Natural killer cell (primary cell): ENCODE measurements around the gene ANKRD30B. TPM values are rescaled to one million over a fixed set of nuclear protein-coding genes. Genes with fewer than 3 reads are reported as not detected.
"Not testable (repeated sequence)": the region's sequence is repeated elsewhere in the genome, so short reads cannot be mapped to it uniquely, and the experiment has no call there.

ENCODE experiments used
- ATAC-seq, 3 donors: fragments of 150-1000 bp in 2 of 3; fragments of 200-7000 bp in 1 of 3; cut with Tn5 transposase; 1 replicate in 1 of 3; 2 replicates in 2 of 3; pipeline ENCODE4 v1.10.0; 2021; ENCODE audit warnings: mild to moderate bottlenecking in 2 of 3, moderate library complexity in 2 of 3
- DNase-seq, 2 donors: peaks; one replicate each; pipeline versions ENCODE4 v3.0.0 to v3.0.0-alpha.2; 2013 to 2021; ENCODE audit warnings: mixed read lengths in 1 of 2
- H3K27ac ChIP-seq: one replicate; pipeline ENCODE4 v1.5.1; 2013; ENCODE audit warnings: mild to moderate bottlenecking, low read length
- H3K27me3 ChIP-seq: one replicate; pipeline ENCODE4 v1.6.1; 2013; ENCODE audit warnings: low read length; ENCODE audit not compliant: control insufficient read depth, insufficient read depth
- H3K36me3 ChIP-seq: one replicate; pipeline ENCODE4 v1.6.1; 2013; ENCODE audit warnings: low read length; ENCODE audit not compliant: control insufficient read depth, insufficient read depth
- H3K4me1 ChIP-seq: one replicate; pipeline ENCODE4 v1.6.1; 2013; ENCODE audit warnings: low read length; ENCODE audit not compliant: control insufficient read depth, insufficient read depth
- H3K4me3 ChIP-seq: one replicate; pipeline ENCODE4 v1.5.1; 2013; ENCODE audit warnings: low read length
- H3K9me3 ChIP-seq: one replicate; pipeline ENCODE4 v1.6.1; 2013; ENCODE audit warnings: low read length; ENCODE audit not compliant: control insufficient read depth, insufficient read depth
- H3K27ac Mint-ChIP-seq, 2 donors: one replicate each; pipeline ENCODE4 v1.8.0; 2022; ENCODE audit warnings: mild to moderate bottlenecking in 2 of 2, mixed read lengths in 2 of 2, moderate library complexity in 1 of 2
- H3K27me3 Mint-ChIP-seq, 2 donors: one replicate each; pipeline ENCODE4 v1.8.0; 2022; ENCODE audit warnings: low read depth in 2 of 2, mixed read lengths in 2 of 2
- H3K36me3 Mint-ChIP-seq: one replicate; pipeline ENCODE4 v1.8.0; 2022; ENCODE audit warnings: mixed read lengths
- H3K4me1 Mint-ChIP-seq, 2 donors: one replicate each; pipeline ENCODE4 v1.8.0; 2022; ENCODE audit warnings: mixed read lengths in 2 of 2
- H3K4me3 Mint-ChIP-seq: one replicate; pipeline ENCODE4 v1.8.0; 2022; ENCODE audit warnings: mild to moderate bottlenecking, moderate library complexity, mixed read lengths
- H3K9me3 Mint-ChIP-seq, 2 donors: one replicate each; pipeline ENCODE4 v1.8.0; 2022; ENCODE audit warnings: mixed read lengths in 2 of 2
- WGBS: methylation state at CpG from one replicate; pipeline ENCODE4 v1.1.7; 2013; ENCODE audit warnings: missing lambda C conversion rate; ENCODE audit not compliant: insufficient coverage; 5-methylcytosine and 5-hydroxymethylcytosine counted together
- intact Hi-C: fragments of 100-400 bp; cut with micrococcal nuclease; formaldehyde crosslinking; loops from one replicate; pipeline ENCODE4 v1.14.2; 2022
- total RNA-seq, 4 donors: library from RNA; stranded (reverse); fragments of 120-200 nt in 1 of 4; gene quantifications; one replicate each; pipeline versions ENCODE4 v1.2.3 to v1.2.4, GENCODE V29; 2013 to 2022
- TF ChIP-seq, protein P1 (sequence below): fragments of 200-600 bp; IDR thresholded peaks from one replicate; pipeline ENCODE4 v1.8.0; 2022; ENCODE audit warnings: antibody characterized with exemption

Gene ANKRD30B
- total RNA-seq, 3 donors from 2014 or later (not counting 1 experiment from before 2014, with no cell fraction given) = not detected

DNA sequence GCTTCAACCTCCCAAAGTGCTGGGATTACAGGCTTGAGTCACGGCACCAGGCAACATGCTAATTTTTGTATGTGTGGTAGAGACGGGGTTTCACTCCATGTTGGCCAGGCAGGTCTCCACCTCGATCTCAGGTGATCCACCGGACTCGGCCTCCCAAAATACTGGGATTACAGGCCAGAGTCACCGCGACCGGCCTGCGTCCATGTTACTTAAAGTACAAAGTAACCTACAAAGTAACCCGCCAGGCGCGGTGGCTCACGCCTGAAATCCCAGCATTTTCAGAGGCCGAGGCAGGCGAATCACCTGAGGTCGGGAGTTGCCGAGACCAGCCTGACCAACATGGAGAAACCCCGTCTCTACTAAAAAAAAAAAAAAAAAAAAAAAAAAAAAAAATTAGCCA is 1.1 kb upstream of the ANKRD30B start:
- WGBS = 97% methylated on average over 17 of the region's 18 CpGs

DNA sequence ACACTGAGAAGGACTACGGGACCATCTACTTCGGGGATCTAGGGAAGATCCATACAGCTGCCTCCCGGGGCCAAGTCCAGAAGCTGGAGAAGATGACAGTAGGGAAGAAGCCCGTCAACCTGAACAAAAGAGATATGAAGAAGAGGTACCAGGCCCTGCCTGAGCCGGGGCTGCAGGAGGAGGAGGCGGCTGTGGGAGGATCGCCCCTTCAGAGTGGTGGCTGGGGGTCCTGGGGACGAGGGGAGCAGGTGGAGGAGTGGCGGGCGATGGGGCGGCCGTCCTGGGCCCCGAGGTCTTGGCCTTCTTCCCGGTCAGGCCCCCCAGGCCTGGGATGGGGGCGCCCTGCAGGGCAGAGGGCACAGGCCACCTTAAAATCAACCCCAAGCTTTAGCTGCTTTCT is 524 bp downstream of the ANKRD30B start:
- Mint-ChIP-seq H3K27me3 (peaks cover 0 to 14% of the 10 kb centered on the region in 2 donors), H3K4me3 (no peak overlapping the region), H3K36me3 (no peaks in the 10 kb centered on the region), H3K9me3 (no peaks in the 10 kb centered on the region), H3K4me1 (no peaks in the 10 kb centered on the region), H3K27ac (no peak overlapping the region)
- H3K9me3 ChIP-seq = no peaks in the 10 kb centered on the region
- ATAC-seq (no peak), DNase-seq (no peak)
- H3K36me3 ChIP-seq = no peaks in the 10 kb centered on the region
- H3K27me3 ChIP-seq = no peaks in the 10 kb centered on the region
- H3K27ac ChIP-seq = no peak overlapping the region
- TF ChIP-seq, protein P1, sequence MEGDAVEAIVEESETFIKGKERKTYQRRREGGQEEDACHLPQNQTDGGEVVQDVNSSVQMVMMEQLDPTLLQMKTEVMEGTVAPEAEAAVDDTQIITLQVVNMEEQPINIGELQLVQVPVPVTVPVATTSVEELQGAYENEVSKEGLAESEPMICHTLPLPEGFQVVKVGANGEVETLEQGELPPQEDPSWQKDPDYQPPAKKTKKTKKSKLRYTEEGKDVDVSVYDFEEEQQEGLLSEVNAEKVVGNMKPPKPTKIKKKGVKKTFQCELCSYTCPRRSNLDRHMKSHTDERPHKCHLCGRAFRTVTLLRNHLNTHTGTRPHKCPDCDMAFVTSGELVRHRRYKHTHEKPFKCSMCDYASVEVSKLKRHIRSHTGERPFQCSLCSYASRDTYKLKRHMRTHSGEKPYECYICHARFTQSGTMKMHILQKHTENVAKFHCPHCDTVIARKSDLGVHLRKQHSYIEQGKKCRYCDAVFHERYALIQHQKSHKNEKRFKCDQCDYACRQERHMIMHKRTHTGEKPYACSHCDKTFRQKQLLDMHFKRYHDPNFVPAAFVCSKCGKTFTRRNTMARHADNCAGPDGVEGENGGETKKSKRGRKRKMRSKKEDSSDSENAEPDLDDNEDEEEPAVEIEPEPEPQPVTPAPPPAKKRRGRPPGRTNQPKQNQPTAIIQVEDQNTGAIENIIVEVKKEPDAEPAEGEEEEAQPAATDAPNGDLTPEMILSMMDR = no peak
- H3K4me1 ChIP-seq = no peaks in the 10 kb centered on the region
- H3K4me3 ChIP-seq = no peak overlapping the region
- WGBS = 41% methylated on average over 14 of the region's 15 CpGs
- intact Hi-C loops = no loop called here

More for the DNA sequence above, 1.1 kb upstream of the ANKRD30B start:
- no peaks in the 10 kb centered on the region for H3K36me3 ChIP-seq
- no peak overlapping the region for H3K27ac ChIP-seq
- H3K9me3 ChIP-seq = no peaks in the 10 kb centered on the region
- Mint-ChIP-seq H3K4me1 (no peaks in the 10 kb centered on the region), H3K4me3 (no peak overlapping the region), H3K27ac (no peak overlapping the region), H3K27me3 (peaks cover 0 to 14% of the 10 kb centered on the region in 2 donors), H3K9me3 (no peaks in the 10 kb centered on the region), H3K36me3 (no peaks in the 10 kb centered on the region)
- intact Hi-C loops = no loop called here
- H3K4me3 ChIP-seq = no peak overlapping the region
- DNase-seq (no peak), ATAC-seq (no peak)
- no peaks in the 10 kb centered on the region for H3K27me3 ChIP-seq
- TF ChIP-seq, protein P1 = no peak
- no peaks in the 10 kb centered on the region for H3K4me1 ChIP-seq

DNA sequence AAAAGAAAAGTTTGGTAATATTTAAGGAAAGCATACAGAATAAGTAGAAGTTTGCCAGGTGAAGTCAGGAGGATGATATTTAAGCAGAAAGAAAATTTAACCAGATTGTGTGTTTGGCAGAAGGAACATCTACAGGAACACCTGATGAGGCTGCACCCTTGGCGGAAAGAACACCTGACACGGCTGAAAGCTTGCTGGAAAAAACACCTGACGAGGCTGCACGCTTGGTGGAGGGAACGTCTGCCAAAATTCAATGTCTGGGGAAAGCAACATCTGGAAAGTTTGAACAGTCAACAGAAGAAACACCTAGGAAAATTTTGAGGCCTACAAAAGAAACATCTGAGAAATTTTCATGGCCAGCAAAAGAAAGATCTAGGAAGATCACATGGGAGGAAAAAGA is 15.6 kb downstream of the ANKRD30B start:
- H3K27ac ChIP-seq, H3K27ac Mint-ChIP-seq, intact Hi-C loops, H3K27me3 ChIP-seq, ATAC-seq, H3K36me3 ChIP-seq, H3K9me3 ChIP-seq, DNase-seq, H3K4me3 ChIP-seq, H3K4me1 Mint-ChIP-seq, H3K4me3 Mint-ChIP-seq, H3K36me3 Mint-ChIP-seq, H3K27me3 Mint-ChIP-seq, H3K4me1 ChIP-seq, H3K9me3 Mint-ChIP-seq: not testable (repeated sequence)
- 86% methylated on average over 5 of the region's 5 CpGs for whole genome bisulfite sequencing

DNA sequence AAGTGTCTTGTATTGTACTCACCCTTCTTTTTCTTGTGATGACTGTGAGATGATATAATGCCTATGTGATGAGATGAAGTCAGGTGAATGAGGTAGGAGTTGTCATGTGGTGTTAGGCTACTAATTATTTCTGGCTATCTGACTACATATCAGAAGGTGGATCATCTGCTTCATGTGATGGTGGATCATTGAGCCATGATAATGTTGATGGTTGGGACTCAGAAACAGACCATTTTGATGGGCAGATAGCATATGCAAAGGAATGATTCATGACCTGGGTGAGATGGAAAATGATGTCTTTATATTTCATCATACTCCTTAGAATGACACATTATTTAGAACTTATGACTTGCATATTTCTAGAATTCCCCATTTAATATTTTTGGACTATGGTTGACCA is 19.5 kb downstream of the ANKRD30B start:
- H3K4me1 Mint-ChIP-seq = no peaks in the 10 kb centered on the region
- no peaks in the 10 kb centered on the region for H3K27me3 Mint-ChIP-seq
- ATAC-seq = no peak
- no peak for DNase-seq
- no peaks in the 10 kb centered on the region for H3K9me3 ChIP-seq
- H3K27me3 ChIP-seq = no peaks in the 10 kb centered on the region
- intact Hi-C loops = no loop called here
- H3K27ac ChIP-seq = no peak overlapping the region
- H3K36me3 Mint-ChIP-seq = no peaks in the 10 kb centered on the region
- H3K4me3 Mint-ChIP-seq = no peak overlapping the region
- H3K4me3 ChIP-seq = no peak overlapping the region
- TF ChIP-seq, protein P1 = no peak
- H3K9me3 Mint-ChIP-seq = peaks cover 0 to 2% of the 10 kb centered on the region in 2 donors
- no peaks in the 10 kb centered on the region for H3K4me1 ChIP-seq
- H3K27ac Mint-ChIP-seq = no peak overlapping the region
- no peaks in the 10 kb centered on the region for H3K36me3 ChIP-seq
